GM19025 (cell line): ENCODE measurements around the gene CTNNA3.

Experiments used
- ATAC-seq: cut with Tn5 transposase; IDR thresholded peaks from one replicate; pipeline ENCODE4 v1.9.1; 2021; ENCODE audit warnings: mild to moderate bottlenecking, low read depth, moderate library complexity; ENCODE audit not compliant: unreplicated experiment

The CTNNA3 gene

GRCh38 chr10:66838656-66839055 lies 857.3 kb downstream of the CTNNA3 start:
- ATAC-seq: no peak

- ATAC-seq: no peak
These were observed 858.0 kb downstream of the CTNNA3 start for GRCh38 chr10:66837990-66838389.

GRCh38 chr10:66837335-66837734 lies 858.7 kb downstream of the CTNNA3 start:
- no peak for ATAC-seq

GRCh38 chr10:66836771-66837170 lies 859.2 kb downstream of the CTNNA3 start:
- no peak for ATAC-seq

GRCh38 chr10:66836057-66836456 lies 859.9 kb downstream of the CTNNA3 start:
- ATAC-seq: no peak

GRCh38 chr10:66835400-66835799 lies 860.6 kb downstream of the CTNNA3 start:
- no peak for ATAC-seq

GRCh38 chr10:66834802-66835201 lies 861.2 kb downstream of the CTNNA3 start:
- ATAC-seq: no peak

GRCh38 chr10:66833861-66834260 lies 862.1 kb downstream of the CTNNA3 start:
- ATAC-seq: no peak

GRCh38 chr10:66832781-66833422 lies 863.1 kb downstream of the CTNNA3 start:
- no peak for ATAC-seq

GRCh38 chr10:66828957-66829356 lies 867.0 kb downstream of the CTNNA3 start:
- no peak for ATAC-seq

GRCh38 chr10:66827353-66827752 lies 868.6 kb downstream of the CTNNA3 start:
- ATAC-seq: no peak

GRCh38 chr10:66823301-66823700 lies 872.7 kb downstream of the CTNNA3 start:
- ATAC-seq: no peak

- no peak for ATAC-seq
These were observed 873.2 kb downstream of the CTNNA3 start for GRCh38 chr10:66822801-66823200.

- ATAC-seq: no peak
These were observed 876.3 kb downstream of the CTNNA3 start for GRCh38 chr10:66819691-66820090.

- no peak for ATAC-seq
These were observed 882.9 kb downstream of the CTNNA3 start for GRCh38 chr10:66813122-66813521.

GRCh38 chr10:66811211-66811610 lies 884.8 kb downstream of the CTNNA3 start:
- ATAC-seq: no peak

GRCh38 chr10:66809402-66809801 lies 886.6 kb downstream of the CTNNA3 start:
- no peak for ATAC-seq

GRCh38 chr10:66805612-66806011 lies 890.4 kb downstream of the CTNNA3 start:
- ATAC-seq: no peak

- ATAC-seq: no peak
These were observed 891.0 kb downstream of the CTNNA3 start for GRCh38 chr10:66804962-66805361.

- ATAC-seq: no peak
These were observed 892.8 kb downstream of the CTNNA3 start for GRCh38 chr10:66803174-66803573.

- ATAC-seq: no peak
These were observed 896.5 kb downstream of the CTNNA3 start for GRCh38 chr10:66799474-66799873.

GRCh38 chr10:66795866-66796265 lies 900.1 kb downstream of the CTNNA3 start:
- ATAC-seq: no peak

GRCh38 chr10:66792441-66792840 lies 903.6 kb downstream of the CTNNA3 start:
- no peak for ATAC-seq
